GM21390 (cell line): ENCODE measurements around the gene NPAS3.

Experiments used
- ATAC-seq: cut with Tn5 transposase; IDR thresholded peaks from one replicate; pipeline ENCODE4 v1.9.1; 2021; ENCODE audit not compliant: unreplicated experiment

NPAS3 gene

GRCh38 chr14:33420051-33420627, 481.5 kb downstream of the NPAS3 start:
- ATAC-seq, result no peak

- ATAC-seq, result no peak
Measured at GRCh38 chr14:33430414-33431035, 491.8 kb downstream of the NPAS3 start.

- ATAC-seq, result no peak
Measured at GRCh38 chr14:33432407-33433023, 493.8 kb downstream of the NPAS3 start.

GRCh38 chr14:33433396-33433795, 494.7 kb downstream of the NPAS3 start:
- ATAC-seq, result no peak

- ATAC-seq, result no peak
Measured at GRCh38 chr14:33435911-33436689, 497.4 kb downstream of the NPAS3 start.

- ATAC-seq, result no peak
Measured at GRCh38 chr14:33441633-33442032, 503.0 kb downstream of the NPAS3 start.

- no peak for ATAC-seq
Measured at GRCh38 chr14:33444136-33444535, 505.5 kb downstream of the NPAS3 start.

- ATAC-seq, result no peak
Measured at GRCh38 chr14:33449268-33449667, 510.6 kb downstream of the NPAS3 start.

- ATAC-seq, result no peak
Measured at GRCh38 chr14:33449703-33450395, 511.2 kb downstream of the NPAS3 start.

- no peak for ATAC-seq
Measured at GRCh38 chr14:33450416-33450815, 511.7 kb downstream of the NPAS3 start.

GRCh38 chr14:33451211-33451610, 512.5 kb downstream of the NPAS3 start:
- ATAC-seq, result no peak

- ATAC-seq, result no peak
Measured at GRCh38 chr14:33452995-33453394, 514.3 kb downstream of the NPAS3 start.

GRCh38 chr14:33454022-33454595, 515.4 kb downstream of the NPAS3 start:
- ATAC-seq, result no peak

GRCh38 chr14:33454707-33455106, 516.0 kb downstream of the NPAS3 start:
- no peak for ATAC-seq

GRCh38 chr14:33455654-33456345, 517.1 kb downstream of the NPAS3 start:
- ATAC-seq, result no peak

GRCh38 chr14:33457021-33457420, 518.3 kb downstream of the NPAS3 start:
- no peak for ATAC-seq

GRCh38 chr14:33457617-33458016, 518.9 kb downstream of the NPAS3 start:
- ATAC-seq, result no peak

- no peak for ATAC-seq
Measured at GRCh38 chr14:33460164-33460563, 521.5 kb downstream of the NPAS3 start.

GRCh38 chr14:33461036-33461435, 522.4 kb downstream of the NPAS3 start:
- no peak for ATAC-seq

- ATAC-seq, result no peak
Measured at GRCh38 chr14:33463731-33464130, 525.1 kb downstream of the NPAS3 start.
